ENCODE measurements around the gene SH3BP1. TPM values are rescaled to one million over a fixed set of nuclear protein-coding genes. Genes with fewer than 3 reads are reported as not detected.

The SH3BP1 gene
- total and polyA plus RNA-seq, 2 of the 13 experiments (the other 11 are each of a cell fraction or from before 2014, with no cell fraction given), result 8.4 to 18.5 TPM

GRCh38 chr22:37601540-37602442, 37.7 kb upstream of the SH3BP1 start:
- no peaks in the 10 kb centered on the region for H3K36me3 ChIP-seq (replicated peaks in 1 of 2; ENCODE audit: control insufficient read depth in 1 of 2, insufficient read depth in 2 of 2, low read length in 2 of 2)
- H3K79me2 ChIP-seq (ENCODE audit: insufficient read depth, low read length), result no peaks in the 10 kb centered on the region
- no TSS peak for BruUV-seq (replicated peaks)
- H3K9me3 ChIP-seq (ENCODE audit: low read length), result no peaks in the 10 kb centered on the region
- peak; percentile 95 for ATAC-seq
- no peaks in the 10 kb centered on the region for H4K20me1 ChIP-seq (ENCODE audit: insufficient read depth, low read length)
- WGBS (ENCODE audit: low lambda C conversion rate), result 1% methylated on average over 14 of the region's 14 CpGs
- intact Hi-C loops (cut with micrococcal nuclease; ENCODE audit: unreplicated experiment), result no loop called here
- ChIA-PET CTCF (ENCODE audit: low intra/inter-chr PET ratio, low total read pairs) (no interaction called here), POLR2A (interaction anchor here (0.6 to 2.3 kb wide), 12 partner anchors 8 to 56 kb away, joined by 3 to 10 read pairs (median 4); partner anchors contain the start of gene LGALS2)
- in situ Hi-C loops (cut with HindIII; ENCODE audit: extremely low pct_ligation_motif_present, low pct_unique_long_range_greater_than_20kb), result loop anchor here (10.0 kb wide), 1 partner anchor 57 kb away; no protein-coding TSS in a partner anchor
- peak overlapping the region; percentile 84 for H3K4me2 ChIP-seq (ENCODE audit: low read depth, low read length)
- H2AFZ ChIP-seq (ENCODE audit: low read length), result no peak overlapping the region
- peaks cover 38% of the 10 kb centered on the region for H3K4me1 ChIP-seq (ENCODE audit: insufficient read depth, low read length)
- H3K27ac ChIP-seq (ENCODE audit: extremely low read length, insufficient read depth, low read length), result peak overlapping the region; percentile 68
- H3K4me3 ChIP-seq (replicated peaks in 1 of 3; ENCODE audit: insufficient read depth in 1 of 3, low read depth in 2 of 3, low read length in 3 of 3), result peak overlapping the region; percentile 20 to 45 (median 24); a peak in 5 of 6 replicates
- peak overlapping the region; percentile 32 for H3K9ac ChIP-seq (ENCODE audit: insufficient read depth, low read depth, low read length)
- H3K27me3 ChIP-seq (ENCODE audit: control insufficient read depth in 1 of 2, insufficient read depth in 2 of 2, low read length in 2 of 2), result 0 out of 5 replicates have a peak, but pooled peaks cover 2 to 5% of the 10 kb centered on the region in 2 experiments
- DNase-seq (ENCODE audit: low spot score), result peak; percentile 91
- peak; percentile 87 for FAIRE-seq
- 0 out of 2 replicates have a peak, but pooled peaks have one; percentile 8 for TF ChIP-seq GATAD2A (CRISPR knock-in tag; IDR thresholded peaks at IDR 0.05)
- TF ChIP-seq SRSF9 (IDR thresholded peaks at IDR 0.05; ENCODE audit: borderline replicate concordance, insufficient read depth, low read depth, low read length, poor library complexity, severe bottlenecking), result no peak
- TF ChIP-seq TBL1XR1 (IDR thresholded peaks at IDR 0.05; ENCODE audit: borderline replicate concordance, low read length, partially characterized antibody), result no peak
- TF ChIP-seq KDM6A (CRISPR knock-in tag; IDR thresholded peaks at IDR 0.05; ENCODE audit: low read depth), result 0 out of 2 replicates have a peak, but pooled peaks have one; percentile 14
- 0 out of 2 replicates have a peak, but pooled peaks have one; percentile 27 for TF ChIP-seq ZIK1 (CRISPR knock-in tag; IDR thresholded peaks at IDR 0.05; ENCODE audit: borderline replicate concordance, low read depth)
- TF ChIP-seq NCOR1 (IDR thresholded peaks at IDR 0.05; ENCODE audit: borderline replicate concordance, low read length), result peak; percentile 46; the same call in 1 of the 2 replicates
- TF ChIP-seq ZNF687 (CRISPR knock-in tag; IDR thresholded peaks at IDR 0.05), result peak; percentile 20; the same call in 1 of the 2 replicates
- peak; percentile 54 for TF ChIP-seq ZMYM3 (CRISPR knock-in tag; IDR thresholded peaks at IDR 0.05)
- peak; percentile 39 for TF ChIP-seq RXRA (CRISPR knock-in tag; IDR thresholded peaks at IDR 0.05)
- TF ChIP-seq RAD21 (CRISPR knock-in tag; IDR thresholded peaks at IDR 0.05), result no peak
- TF ChIP-seq RELA (CRISPR knock-in tag; IDR thresholded peaks at IDR 0.05), result no peak
- TF ChIP-seq XBP1 (CRISPR knock-in tag; IDR thresholded peaks at IDR 0.05), result no peak
- TF ChIP-seq ZNF737 (CRISPR knock-in tag; IDR thresholded peaks at IDR 0.05; ENCODE audit: borderline replicate concordance), result no peak
- peak; percentile 51; the same call in 1 of the 2 replicates for TF ChIP-seq CEBPB (IDR thresholded peaks at IDR 0.05; ENCODE audit: borderline replicate concordance, low read depth, low read length)
- no peak for TF ChIP-seq ZBTB14 (CRISPR knock-in tag; IDR thresholded peaks at IDR 0.05)
- TF ChIP-seq ZBTB7B (CRISPR knock-in tag; IDR thresholded peaks at IDR 0.05), result 0 out of 2 replicates have a peak, but pooled peaks have one; percentile 7
- peak; percentile 86 for TF ChIP-seq DRAP1 (CRISPR knock-in tag; IDR thresholded peaks at IDR 0.05)
- TF ChIP-seq RFXANK (CRISPR knock-in tag; IDR thresholded peaks at IDR 0.05), result no peak

Data from HepG2 (cell line).